Measurements from ENCODE around the gene IRGQ.
"Not testable (repeated sequence)": the region's sequence is repeated elsewhere in the genome, so short reads cannot be mapped to it uniquely, and the experiment has no call there.

IRGQ gene, protein sequence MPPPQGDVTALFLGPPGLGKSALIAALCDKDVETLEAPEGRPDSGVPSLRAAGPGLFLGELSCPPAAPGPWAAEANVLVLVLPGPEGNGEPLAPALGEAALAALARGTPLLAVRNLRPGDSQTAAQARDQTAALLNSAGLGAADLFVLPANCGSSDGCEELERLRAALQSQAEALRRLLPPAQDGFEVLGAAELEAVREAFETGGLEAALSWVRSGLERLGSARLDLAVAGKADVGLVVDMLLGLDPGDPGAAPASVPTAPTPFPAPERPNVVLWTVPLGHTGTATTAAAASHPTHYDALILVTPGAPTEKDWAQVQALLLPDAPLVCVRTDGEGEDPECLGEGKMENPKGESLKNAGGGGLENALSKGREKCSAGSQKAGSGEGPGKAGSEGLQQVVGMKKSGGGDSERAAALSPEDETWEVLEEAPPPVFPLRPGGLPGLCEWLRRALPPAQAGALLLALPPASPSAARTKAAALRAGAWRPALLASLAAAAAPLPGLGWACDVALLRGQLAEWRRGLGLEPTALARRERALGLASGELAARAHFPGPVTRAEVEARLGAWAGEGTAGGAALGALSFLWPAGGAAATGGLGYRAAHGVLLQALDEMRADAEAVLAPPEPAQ

DNA sequence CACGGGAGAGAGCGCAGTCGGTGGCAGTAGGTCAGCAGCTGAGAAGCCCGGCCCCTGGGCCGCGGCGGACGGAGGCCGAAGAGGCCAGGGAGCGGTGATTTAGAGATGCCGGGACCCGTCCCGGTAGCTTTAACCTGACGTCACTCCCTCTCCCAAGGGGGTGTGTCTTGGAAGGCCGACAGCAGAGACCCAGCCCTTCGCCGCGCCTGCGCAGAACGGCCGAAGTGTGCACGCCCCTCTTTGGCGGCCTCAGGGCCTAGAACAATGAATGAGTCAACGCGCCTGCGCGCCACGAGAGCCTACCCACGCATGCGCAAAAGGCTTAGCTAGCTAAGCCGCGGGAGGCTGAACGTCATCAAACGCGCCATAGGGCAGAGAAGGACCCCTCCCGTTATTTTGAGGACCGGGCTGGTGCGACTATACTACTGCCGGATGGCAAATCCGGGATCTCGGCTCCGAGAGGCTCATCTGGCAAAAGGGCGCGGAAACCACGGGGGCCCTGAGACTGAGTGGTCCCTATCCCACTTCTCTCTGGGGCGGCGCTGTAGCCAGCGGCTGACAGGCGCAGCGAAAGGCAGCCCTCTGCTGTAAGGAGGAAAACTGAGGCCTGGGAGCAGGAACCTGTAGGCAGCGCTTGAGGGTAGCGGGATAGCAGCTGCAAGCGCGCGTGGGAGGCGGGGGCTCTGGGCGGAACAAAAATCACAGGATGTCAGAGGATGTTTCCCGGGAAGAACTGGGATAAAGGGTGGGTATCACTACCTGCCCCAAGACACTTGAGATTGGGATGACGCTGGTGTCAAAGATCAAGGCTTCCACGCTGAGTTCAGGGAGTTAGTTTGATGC lies at the start of gene IRGQ, which contains the start of gene ZNF576:
Gene IRGQ (minus strand): TSS at position 136 of the 843 bp plus-strand sequence. CDS start 796 bp downstream, outside the sequence.
Gene ZNF576 (plus strand): TSS at position 597 of the 843 bp plus-strand sequence. CDS start 514 bp downstream, outside the sequence.
- peak; percentile 96 for DNase-seq

DNA sequence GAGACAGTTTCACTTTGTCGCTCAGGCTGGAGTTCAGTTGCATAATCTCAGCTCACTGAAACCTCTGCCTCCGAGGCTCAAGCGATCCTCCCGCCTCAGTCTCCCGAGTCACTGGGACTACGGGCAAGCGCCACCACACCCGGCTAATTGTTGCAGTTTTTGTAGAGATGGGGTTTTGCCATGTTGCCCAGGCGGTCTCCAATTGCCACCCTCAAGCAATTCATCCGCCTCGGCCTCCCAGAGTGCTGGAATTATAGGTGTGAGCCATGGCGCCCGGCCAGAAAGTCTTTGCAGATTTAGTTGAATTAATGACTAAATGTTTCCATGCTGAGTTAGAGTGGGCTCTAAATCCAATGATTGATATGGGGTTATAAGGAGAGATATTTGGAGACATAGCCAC lies 48.2 kb upstream of the IRGQ start:
- DNase-seq: no peak

DNA sequence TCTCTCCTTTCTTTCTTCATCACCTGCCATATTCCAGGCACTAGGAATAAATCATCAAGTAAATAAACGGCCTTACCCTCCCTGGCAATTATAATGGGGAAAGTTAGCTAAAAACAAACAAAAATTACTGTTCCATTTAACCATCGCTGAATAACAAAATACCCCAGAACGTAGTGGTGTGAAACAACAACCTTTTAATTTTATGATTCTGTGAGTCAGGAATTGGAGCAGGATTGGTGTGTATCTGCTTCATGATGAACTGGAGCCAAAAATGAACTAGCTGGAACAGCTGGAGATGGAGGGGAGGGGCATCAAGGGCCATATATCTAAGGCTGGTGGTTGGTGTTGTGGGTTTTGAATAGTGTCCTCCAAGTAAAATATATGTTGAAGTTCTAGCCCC lies 47.4 kb upstream of the IRGQ start:
- DNase-seq: no peak

DNA sequence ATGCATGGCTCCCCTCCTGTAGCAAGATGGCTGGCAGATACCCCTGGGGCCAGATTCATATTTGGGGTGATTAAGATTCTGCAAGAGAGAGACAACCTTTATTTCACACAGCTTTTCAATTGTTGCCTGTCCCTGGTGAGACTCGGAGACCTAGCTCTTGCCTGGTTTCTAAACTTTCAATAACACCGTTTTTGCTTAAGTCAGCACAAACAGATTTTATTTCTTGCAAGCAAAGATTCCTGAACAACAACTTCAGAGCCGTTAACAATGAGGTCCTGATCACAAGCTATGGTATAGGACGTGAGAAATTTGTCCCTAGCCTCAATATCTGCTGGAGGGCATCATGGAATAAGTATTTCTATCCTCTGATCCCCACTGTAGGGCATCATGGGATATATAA lies 46.6 kb upstream of the IRGQ start:
- no peak for DNase-seq

DNA sequence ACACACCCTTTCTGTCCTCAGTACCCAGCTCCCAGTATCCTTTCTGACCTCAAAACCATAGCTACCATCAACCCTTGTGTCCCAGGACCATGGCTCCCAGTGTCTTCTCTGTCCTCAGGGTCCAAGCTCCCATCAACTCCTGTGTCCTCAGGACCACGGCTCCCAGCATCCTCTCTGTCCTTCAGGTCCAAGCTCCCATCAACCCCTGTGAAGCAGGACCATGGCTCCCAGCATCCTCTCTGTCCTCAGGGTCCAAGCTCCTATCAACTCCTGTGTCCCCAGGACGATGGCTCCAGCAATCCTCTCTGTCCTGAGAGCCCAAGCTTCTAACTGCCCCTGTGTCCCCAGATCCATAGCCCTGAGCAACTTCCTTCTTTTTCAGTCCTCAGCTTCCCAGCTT lies 45.4 kb upstream of the IRGQ start:
- DNase-seq: no peak

DNA sequence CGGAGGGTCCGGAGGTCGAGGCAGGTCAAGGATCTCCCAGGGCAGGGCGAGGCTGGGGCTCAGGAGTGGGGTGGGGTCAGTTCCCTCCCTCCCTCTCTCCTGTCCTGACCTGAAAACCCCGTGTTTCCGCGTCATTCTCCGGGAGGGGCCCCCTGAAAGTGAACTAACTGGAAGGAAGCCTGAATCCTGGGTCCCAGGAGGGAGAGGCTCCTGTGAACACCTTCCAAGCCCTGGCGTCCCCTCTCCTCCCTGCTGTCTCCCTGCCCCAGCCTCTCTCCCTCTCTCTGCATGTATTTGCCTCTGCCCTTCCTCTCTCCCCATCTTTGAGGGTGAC lies 44.5 kb upstream of the IRGQ start:
- DNase-seq: no peak

DNA sequence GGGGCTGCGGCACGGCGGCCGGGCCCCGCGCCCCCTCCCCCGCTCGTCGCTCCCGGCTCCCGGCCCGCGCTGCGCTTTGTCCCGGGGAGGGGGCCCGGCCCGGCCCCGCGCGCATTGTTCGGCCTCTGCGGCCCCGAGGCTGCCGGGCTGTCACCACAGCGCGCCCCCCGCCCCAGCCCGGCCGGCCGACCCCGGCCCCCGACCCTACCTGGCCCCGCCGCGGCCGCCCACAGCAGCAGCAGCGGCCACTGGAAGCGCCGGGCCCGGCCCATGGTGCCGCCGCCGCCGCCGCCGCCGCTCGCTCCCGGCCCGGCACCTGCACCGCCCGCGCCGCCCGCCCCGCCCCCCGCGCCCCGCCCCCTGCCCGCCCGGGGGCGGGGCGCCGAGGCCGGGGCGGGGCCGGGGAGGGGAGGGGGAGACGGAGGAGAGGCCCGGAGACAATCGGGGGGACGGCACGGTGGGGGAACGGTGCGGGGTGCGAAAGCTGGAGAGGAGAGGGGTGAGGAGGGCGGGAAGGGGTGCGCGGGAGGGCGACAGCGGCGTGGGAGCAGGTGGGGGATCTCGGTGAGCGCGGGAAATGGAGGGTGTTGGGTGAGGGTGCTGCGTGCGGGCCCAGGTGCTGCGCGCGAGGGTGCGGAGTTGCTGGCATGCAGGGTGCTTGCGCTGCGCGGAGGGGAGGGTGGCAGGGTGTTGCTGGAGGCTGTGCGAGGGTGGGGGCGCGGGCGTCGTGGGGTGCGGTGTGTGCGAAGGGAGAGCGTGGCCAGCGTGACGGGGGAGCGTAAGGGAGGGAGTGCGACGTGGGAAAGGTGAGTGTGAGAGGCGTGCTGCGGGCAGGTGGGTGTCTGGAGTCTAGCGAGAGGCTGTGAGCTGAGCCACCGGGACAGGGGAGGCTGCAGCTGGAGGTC lies 43.8 kb upstream of the IRGQ start, which contains the start of gene CADM4:
Gene CADM4 (minus strand): TSS at position 332 of the 905 bp plus-strand sequence. CDS start 60 bp downstream, at position 272.
- DNase-seq: no peak

DNA sequence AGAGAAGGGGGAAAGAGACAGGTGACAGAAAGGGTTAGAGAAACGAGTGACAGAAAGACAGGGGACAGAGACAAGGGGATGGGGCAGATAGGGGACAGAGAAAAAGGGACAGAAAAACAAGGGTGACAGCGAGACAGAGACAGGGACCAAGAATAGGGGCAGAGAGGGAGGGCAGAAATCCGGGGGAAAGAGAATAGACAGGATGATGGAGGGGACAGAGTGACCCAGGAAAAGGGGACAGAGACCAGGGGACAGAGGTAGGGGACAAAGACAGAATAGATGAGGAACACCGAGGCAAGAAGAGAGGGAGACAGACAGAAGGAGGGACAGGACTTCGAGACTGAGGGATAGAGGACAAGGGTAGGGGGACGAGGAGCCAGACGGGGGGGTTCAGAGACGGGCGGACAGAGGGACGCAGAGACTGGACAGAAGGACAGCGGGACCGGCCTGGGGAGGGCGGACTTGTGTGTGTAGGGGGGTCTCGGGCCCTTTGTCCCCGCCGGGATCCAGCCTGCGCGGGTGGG lies 43.1 kb upstream of the IRGQ start:
- no peak for DNase-seq

DNA sequence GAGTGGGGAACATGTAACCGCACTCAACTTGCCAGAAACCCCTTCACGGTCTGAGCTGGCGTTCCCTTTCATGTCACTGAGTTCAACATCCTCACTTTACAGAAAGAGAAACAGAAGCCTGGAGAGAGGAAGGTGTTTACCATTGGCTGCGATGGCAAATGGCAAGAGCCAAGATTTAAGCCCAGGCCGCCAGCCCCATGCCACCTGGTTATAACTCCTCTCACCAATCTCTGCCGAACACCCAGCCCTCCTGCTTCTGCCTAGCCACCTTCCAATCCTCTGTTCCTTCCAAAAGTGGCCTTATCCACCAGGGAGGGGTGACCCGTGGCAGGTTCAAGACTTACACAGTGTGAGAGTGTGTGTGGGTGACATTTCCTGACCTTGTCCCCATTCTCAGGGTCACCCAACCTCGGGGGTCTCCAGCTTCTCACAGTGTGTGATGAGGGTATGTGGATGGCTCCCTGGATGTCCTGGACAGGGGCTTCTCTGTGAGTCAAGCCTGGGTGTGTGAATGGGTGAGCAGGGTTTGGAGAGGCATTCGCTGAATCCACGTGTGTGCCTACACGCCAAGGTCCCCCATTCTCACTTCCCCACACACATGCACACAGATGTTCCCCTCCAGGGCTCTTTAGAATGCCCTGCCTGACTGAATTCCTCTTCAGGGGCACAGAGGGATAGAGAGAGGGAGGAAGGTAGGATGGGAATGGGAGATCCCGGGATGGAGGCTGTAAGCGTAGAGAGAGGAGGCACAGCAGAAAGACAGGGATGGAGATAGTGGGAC lies 42.5 kb upstream of the IRGQ start:
- no peak for DNase-seq

DNA sequence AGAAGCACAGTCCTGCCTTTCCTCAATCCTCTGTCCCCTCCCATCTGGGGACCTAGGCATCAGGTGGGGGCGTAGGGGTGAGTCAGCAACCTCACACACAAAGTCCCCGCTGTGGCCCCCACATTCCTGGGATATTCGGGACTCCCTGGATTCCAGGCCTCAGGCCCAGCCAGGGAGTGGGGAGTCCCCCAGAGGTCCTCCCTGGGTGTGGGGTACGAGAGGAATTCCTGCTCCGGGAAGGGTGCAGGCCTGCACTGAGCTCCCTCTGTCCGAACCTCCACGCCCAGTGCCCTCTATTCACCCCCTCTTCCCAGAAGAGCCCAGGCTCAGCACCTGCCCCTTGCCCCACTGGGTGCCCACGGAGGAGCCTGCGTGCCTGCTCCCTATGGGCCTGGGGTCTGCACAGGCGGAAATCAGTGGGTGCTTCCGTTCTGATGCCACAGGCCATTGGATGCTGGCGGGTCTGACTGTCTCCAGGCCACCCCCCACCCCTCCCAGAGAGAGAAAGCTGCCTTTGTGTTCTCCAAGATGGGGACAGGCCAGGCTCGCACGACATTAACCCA lies 40.3 kb upstream of the IRGQ start:
- no peak for DNase-seq

DNA sequence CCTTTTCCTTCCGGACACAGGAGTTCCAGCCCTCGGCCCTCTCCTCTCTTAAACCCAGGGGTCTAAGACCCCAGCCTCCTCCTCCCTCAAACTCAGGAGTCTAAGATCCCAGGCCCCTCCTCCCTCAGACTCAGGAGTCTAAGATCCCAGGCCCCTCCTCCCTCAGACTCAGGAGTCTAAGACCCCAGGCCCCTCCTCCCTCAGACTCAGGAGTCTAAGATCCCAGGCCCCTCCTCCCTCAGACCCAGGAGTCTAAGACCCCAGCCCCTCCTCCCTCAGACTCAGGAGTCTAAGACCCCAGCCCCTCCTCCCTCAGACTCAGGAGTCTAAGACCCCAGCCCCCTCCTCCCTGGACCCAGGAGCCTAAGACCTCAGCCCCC lies 39.6 kb upstream of the IRGQ start:
- not testable (repeated sequence) for DNase-seq

DNA sequence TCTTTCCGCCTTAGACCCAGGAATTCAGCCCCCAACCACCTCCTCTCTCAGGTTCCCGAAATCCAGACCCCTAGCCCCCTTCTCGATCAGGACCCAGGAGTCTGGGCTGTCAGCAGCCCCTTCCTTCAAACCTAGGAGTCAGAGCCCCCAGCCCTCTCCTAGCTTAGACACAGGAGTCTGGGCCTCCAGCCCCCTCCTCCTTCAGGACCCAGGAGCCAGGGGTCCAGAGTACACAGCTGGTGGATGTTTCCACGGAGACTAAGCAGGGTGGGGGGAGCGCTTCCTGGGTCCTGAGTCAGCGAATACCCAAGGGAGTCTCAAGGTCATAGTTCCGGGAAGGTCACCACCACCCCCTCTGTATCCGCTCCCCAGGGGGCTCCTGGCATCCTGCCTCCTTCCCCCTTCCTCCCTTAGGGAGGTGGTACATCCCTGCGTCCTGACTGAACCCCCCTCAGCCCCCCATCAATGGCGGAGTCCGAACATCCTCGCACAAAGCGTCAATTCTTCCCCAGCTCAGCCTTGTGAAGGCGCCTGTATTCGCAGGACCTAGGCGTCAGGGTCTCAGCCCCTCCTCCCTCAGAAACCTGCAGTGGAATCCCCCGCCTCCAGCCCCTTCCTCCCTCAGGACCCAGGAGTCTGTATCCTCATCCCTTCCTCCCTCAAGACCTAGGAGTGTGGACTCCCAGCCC lies 39.1 kb upstream of the IRGQ start:
- no peak for DNase-seq

DNA sequence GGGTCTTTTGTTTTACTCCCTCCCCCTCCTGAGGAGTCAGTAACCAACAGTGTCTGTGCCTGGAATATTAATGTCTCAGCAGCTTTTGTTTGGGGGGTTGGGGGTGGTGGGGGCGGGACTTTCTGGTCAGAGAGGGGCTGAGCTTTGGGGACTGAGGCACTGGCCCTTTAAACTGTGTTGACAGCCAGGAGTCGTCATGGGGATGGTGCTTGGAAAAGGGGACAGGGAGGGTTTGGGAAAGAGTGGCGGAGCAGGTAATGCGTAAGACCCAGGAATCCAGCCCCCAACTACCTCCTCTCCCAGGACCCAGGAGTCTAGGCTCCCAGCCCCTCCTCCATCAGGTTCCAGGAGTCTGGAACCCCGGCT lies 38.6 kb upstream of the IRGQ start:
- DNase-seq: no peak

DNA sequence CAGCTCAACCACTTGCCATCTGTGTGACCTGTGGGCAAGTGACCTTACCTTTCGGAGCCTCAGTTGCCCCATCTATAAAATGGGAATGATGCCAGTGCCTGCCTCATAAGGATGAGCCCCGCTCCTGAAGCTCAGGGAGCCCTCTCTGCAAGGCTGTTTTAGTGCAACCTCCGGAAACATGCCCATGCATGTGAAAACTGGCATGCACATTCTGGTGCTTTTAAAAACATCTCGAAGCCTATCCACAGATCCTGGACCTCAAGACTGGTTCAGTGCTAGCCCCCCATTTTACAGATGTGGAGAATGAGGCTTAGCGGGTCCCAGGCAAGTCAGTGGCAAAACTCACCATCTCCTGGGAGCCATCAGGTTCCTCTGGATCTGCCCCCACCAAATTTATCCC lies 38.1 kb upstream of the IRGQ start:
- DNase-seq: no peak

DNA sequence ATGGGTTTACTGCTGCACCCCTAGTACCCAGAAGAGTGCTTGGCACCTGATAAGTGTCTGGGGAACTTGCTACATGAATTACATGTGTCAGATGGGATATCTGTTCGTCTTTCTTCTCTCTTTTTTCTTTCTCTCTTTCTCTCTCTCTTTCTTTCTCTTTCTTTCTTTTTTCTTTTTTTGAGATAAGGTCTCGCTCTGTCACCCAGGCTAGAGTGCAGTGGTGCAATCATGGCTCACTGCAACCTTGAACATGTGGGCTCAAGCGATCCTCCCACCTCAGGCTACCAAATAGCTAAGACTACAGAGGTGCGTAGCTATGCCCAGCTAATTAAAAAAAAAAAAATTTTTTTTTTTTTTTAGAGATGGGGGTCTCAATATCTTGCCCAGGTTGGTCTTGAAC lies 37.6 kb upstream of the IRGQ start:
- no peak for DNase-seq

DNA sequence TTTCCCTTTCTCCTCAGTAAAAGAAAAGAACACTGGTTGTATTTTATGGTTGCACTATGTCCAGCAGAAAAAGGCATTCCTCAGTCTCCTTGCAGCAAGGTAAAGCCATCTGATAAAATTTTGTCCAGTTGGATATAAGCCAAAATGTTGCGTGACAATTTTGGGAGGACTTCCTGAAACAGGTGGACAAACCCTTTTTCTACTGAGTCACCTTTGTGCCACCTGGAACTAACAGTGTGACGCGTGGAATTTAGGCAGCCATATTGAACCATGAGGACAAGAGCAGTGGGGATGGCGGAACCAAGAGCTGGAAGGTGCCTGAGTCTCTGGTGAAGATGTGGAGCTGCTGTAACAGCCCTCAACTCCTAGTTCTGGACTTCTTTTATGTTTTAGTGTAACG lies 35.6 kb upstream of the IRGQ start:
- no peak for DNase-seq

DNA sequence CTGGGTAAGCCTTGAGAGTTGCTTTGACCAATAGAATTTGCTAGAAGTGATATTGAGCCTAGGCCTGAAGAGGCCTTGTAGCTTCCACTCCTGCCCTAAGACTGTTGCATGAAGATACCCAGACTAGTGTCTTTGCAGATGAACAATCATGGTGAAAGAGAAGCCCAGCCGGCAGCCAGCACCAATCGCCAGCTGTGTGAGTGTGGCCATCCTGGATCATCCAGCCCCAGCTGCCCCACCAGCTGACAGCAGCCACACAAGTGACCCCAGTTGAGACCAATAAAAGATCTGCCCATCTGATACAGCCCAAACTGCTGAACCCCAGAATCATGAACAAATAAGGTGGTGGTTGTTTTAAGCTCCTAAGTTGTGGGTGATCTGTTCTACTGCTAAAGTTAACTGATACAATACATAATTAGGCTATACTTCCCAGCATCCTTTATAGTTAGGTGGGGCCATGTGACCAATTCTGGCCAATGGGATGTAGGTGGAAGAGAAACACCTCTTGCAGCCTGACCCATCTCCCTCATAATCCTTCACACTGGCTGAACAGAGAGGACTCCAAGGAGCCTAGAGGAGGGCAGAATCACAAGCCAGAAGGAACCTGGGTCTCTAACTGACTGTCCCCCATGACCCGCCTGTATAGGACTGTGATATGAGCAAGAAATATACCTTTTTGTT lies 32.9 kb upstream of the IRGQ start:
- DNase-seq: no peak

DNA sequence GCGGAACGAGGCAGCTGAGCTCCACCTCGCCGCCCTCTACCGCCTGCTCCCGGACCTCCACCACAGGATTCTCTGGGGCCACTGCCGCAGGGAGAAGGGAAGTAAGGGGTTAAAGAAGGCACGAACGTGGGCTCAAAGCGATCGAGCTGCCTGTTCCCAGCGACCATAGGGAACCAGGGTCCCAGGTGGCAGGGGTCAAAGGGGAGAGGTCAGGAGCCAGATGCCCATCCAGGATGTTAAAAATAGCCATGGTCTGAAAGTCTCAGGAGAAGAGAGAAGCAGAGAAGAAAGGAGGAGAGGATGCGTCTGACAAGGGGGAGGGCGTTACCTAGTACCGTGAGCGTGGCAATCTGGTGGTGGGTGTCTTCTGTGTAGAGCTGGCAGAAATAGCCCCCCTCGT lies 30.9 kb upstream of the IRGQ start:
- DNase-seq: no peak

DNA sequence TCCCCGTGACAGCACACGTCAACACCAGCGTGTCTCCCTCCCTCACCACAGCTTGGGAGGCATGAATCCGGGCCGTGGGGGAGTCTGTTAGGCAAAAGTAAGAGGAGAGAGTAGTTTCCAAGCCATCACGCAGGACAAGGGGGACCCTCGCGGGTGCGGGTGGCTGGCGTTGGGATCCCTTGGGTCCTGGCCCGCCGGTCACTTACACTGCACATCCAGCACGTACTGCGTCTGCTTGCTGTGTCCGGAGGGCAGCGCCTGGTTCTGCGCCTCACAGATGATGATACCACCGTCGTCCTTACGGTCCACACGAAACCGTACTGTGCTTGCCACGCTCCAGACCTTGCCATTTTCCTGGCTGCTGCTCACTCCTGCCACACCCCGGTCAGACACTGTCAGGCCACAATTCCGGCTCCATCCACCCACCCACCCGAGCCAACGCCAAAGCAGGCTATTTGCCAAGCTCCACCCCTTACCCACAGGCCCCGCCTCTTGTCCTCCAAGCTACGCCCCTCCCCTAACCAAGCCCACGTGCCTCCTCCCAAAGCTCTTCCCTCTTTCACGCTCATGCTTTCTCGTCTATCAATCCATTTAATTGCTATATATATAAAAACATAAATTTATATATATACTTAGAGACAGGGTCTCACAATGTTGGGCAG lies 30.1 kb upstream of the IRGQ start:
- no peak for DNase-seq

All from HCEC 1CT (cell line).